Prostate gland (tissue), 2 donors: ENCODE measurements around the gene PHC2. TPM values are rescaled to one million over a fixed set of nuclear protein-coding genes. Genes with fewer than 3 reads are reported as not detected.
A peak's percentile ranks its signal among the peaks of the same experiment; 100 is the strongest.

Experiments used
- DNase-seq: peaks from one replicate; pipeline ENCODE4 v3.0.0-alpha.2; 2019; ENCODE audit warnings: low spot score
- H3K27ac ChIP-seq, 2 donors: fragments of 200-600 bp; sonication (generic); 2 replicates each; pipeline ENCODE4 v1.5.1; 2017 to 2019
- H3K27me3 ChIP-seq: fragments of 200-600 bp; sonication (generic); replicated peaks from 2 replicates; pipeline ENCODE4 v1.5.1; 2019; ENCODE audit not compliant: insufficient read depth
- H3K36me3 ChIP-seq, 2 donors: fragments of 200-600 bp; sonication (generic); 1 replicate in 1 of 2; 2 replicates in 1 of 2; pipeline versions ENCODE4 v1.5.1 to v1.8.1; 2017 to 2019
- H3K4me1 ChIP-seq: fragments of 200-600 bp; sonication (generic); replicated peaks from 2 replicates; pipeline ENCODE4 v1.5.1; 2019
- H3K4me3 ChIP-seq, 2 donors: fragments of 200-600 bp; sonication (generic); 2 replicates each; pipeline ENCODE4 v1.5.1; 2017 to 2019
- H3K9me3 ChIP-seq: fragments of 200-600 bp; sonication (generic); 2 replicates; pipeline ENCODE4 v1.5.1; 2017
- CTCF ChIP-seq, 4 experiments: fragments of 200-600 bp in 2 of 4; fragments of 450-650 bp in 2 of 4; sonication (generic) in 2 of 4; IDR thresholded peaks; 1 replicate in 3 of 4; 2 replicates in 1 of 4; pipeline ENCODE4 v1.5.1; 2016 to 2019; ENCODE audit warnings: antibody characterized with exemption in 4 of 4, mild to moderate bottlenecking in 2 of 4, moderate library complexity in 2 of 4
- POLR2A ChIP-seq: fragments of 450-650 bp; IDR thresholded peaks from one replicate; pipeline ENCODE4 v1.6.1; 2016; ENCODE audit warnings: antibody characterized with exemption, mild to moderate bottlenecking
- POLR2AphosphoS5 ChIP-seq: sonication (generic); formaldehyde crosslinking; IDR thresholded peaks from one replicate; pipeline ENCODE4 v1.6.1; 2017; ENCODE audit warnings: antibody characterized with exemption
- WGBS: methylation state at CpG from one replicate; pipeline ENCODE4 v1.1.5; 2018; 5-methylcytosine and 5-hydroxymethylcytosine counted together
- intact Hi-C: fragments of 100-400 bp; cut with DNase I; formaldehyde crosslinking; loops from one replicate; pipeline ENCODE4 v1.14.2; 2022
- total RNA-seq, 2 donors: library from RNA; depleted of rRNA; stranded (reverse); fragments of >200 nt; gene quantifications; one replicate each; pipeline ENCODE4 v1.1.0, GENCODE V29; 2016

Gene PHC2
- total RNA-seq, 2 donors from 2014 or later: 75.0 to 131 TPM

DNA sequence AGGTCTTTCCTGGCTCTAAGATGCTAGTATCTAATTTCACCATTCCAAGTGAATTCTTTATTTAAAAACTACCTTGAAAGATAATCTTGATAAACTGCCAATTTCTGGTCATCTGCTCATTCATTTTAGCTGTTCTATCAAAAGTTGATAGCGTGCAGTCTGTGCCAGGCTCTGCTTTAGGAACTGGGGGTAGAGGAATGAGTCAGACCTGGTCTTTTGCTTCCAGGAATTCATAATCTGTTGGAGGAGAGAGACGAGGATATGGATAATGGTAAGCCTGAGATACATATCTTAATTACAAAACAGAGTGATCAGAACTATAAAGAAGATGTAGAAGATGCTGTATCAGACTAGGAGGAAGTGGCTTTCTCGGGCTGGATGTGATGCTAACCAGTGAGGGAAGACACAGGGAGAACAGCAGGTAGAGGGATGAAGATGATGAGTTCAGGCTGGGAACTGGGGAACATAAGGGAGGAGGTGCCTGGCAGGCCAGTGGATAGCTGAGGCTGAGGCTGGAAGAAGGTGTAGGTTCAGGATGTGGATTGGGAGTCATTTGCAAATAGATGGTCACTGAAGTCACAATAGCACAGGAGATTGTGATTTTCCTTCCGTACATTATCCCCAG, 12.3 kb upstream of the PHC2 start:
- 43% methylated on average over 4 of the region's 4 CpGs for WGBS
- intact Hi-C loops: no loop called here
- TF ChIP-seq POLR2AphosphoS5: no peak
- no peak for TF ChIP-seq CTCF (IDR thresholded peaks at IDR 0.05)
- no peak for TF ChIP-seq POLR2A
- Histone ChIP-seq H3K36me3 (no peaks in the 10 kb centered on the region), H3K27ac (peak overlapping the region in 1 of 2 donors; percentile 38), H3K4me3 (no peak overlapping the region), H3K4me1 (no peaks in the 10 kb centered on the region), H3K27me3 (no peaks in the 10 kb centered on the region), H3K9me3 (no peaks in the 10 kb centered on the region)
- no peak for DNase-seq

DNA sequence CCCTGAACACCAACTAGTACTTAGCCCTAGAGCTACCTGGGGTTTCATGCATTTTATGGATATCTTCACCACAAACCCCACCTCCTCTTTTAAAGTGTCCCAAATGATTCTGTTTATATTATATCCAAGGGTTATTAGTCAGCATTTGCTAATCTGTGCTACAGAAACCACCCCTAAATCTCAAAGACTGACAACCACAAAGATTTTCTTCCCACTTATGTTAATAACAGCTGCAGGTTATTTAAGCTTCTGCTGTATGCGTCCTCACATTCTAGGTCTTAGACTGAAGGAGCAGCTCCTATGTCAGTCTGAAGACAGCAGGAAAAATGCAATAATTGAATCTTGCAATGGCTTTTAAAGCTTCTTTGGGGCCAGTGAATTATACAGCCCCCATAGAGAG, 11.2 kb upstream of the PHC2 start:
- TF ChIP-seq CTCF (IDR thresholded peaks at IDR 0.05) (no peak), POLR2A (no peak), POLR2AphosphoS5 (no peak)
- no peaks in the 10 kb centered on the region for H3K36me3 ChIP-seq
- H3K27ac ChIP-seq: no peak overlapping the region
- intact Hi-C loops: no loop called here
- no peak overlapping the region for H3K4me3 ChIP-seq
- DNase-seq: no peak
- no peaks in the 10 kb centered on the region for H3K4me1 ChIP-seq
- H3K27me3 ChIP-seq: no peaks in the 10 kb centered on the region
- 86% methylated on average over 1 of the region's 1 CpG for WGBS
- no peaks in the 10 kb centered on the region for H3K9me3 ChIP-seq

DNA sequence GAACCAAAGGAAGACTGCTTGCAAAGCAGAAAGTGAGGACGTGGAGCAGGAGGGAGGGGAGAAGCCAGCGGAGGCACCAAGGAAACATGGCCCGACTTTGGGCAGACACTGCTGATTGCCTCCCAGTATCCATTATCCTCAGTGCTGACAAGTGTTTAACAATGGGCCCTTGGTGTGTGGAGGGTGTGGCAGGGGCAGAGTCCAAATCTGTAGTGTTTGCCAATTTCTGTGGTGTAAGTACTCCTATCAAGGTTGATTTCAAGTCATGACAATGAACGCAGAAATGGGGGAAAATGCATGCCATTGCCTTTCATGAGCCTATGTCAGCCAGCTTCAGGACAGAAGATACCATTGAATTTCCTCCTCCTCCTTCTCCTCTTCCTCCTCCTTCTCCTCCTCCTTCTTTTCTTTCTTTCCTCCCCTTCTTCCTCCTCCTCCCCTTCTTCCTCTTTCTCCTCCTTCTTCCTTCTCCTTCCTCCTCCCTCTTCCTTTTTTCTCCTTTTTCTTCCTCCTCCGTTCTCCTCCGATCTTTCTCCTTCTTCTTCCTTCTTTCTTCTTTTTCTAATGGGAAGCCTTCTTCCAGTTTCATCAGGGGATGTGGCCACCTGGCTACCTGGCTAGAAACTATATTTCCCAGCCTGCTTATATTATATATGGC, 10.3 kb upstream of the PHC2 start:
- no peaks in the 10 kb centered on the region for H3K36me3 ChIP-seq
- H3K4me1 ChIP-seq: no peaks in the 10 kb centered on the region
- WGBS: 70% methylated on average over 6 of the region's 6 CpGs
- no peak overlapping the region for H3K27ac ChIP-seq
- DNase-seq: no peak
- H3K4me3 ChIP-seq: no peak overlapping the region
- TF ChIP-seq POLR2AphosphoS5 (no peak), CTCF (IDR thresholded peaks at IDR 0.05) (no peak), POLR2A (no peak)
- no peaks in the 10 kb centered on the region for H3K9me3 ChIP-seq
- H3K27me3 ChIP-seq: no peaks in the 10 kb centered on the region
- intact Hi-C loops: no loop called here

GRCh38 chr1:33439662-33440061, 8.8 kb upstream of the PHC2 start:
- Histone ChIP-seq H3K27ac (no peak overlapping the region), H3K4me1 (no peaks in the 10 kb centered on the region), H3K4me3 (no peak overlapping the region), H3K27me3 (no peaks in the 10 kb centered on the region), H3K9me3 (no peaks in the 10 kb centered on the region), H3K36me3 (no peaks in the 10 kb centered on the region)
- 50% methylated on average over 1 of the region's 1 CpG for WGBS
- intact Hi-C loops: no loop called here
- DNase-seq: no peak
- TF ChIP-seq POLR2A (no peak), POLR2AphosphoS5 (no peak), CTCF (IDR thresholded peaks at IDR 0.05) (no peak)
